Osteocyte (in vitro differentiated cells): ENCODE results near the gene TAS2R43. TPM values are rescaled to one million over a fixed set of nuclear protein-coding genes. Genes with fewer than 3 reads are reported as not detected.
A peak's percentile ranks its signal among the peaks of the same experiment; 100 is the strongest.
"Not testable (repeated sequence)": the region's sequence is repeated elsewhere in the genome, so short reads cannot be mapped to it uniquely, and the experiment has no call there.

Experiments used
- DNase-seq: peaks from one replicate; pipeline ENCODE4 v3.0.0; 2021; ENCODE audit warnings: mixed read lengths; ENCODE audit not compliant: unreplicated experiment; ENCODE audit errors: extremely low spot score
- H3K27ac Mint-ChIP-seq: one replicate; pipeline ENCODE4 v1.8.0; 2021; ENCODE audit warnings: mild to moderate bottlenecking, mixed read lengths; ENCODE audit not compliant: unreplicated experiment
- H3K27me3 Mint-ChIP-seq: one replicate; pipeline ENCODE4 v1.8.0; 2021; ENCODE audit warnings: mixed read lengths; ENCODE audit not compliant: unreplicated experiment
- H3K36me3 Mint-ChIP-seq: one replicate; pipeline ENCODE4 v1.8.0; 2021; ENCODE audit warnings: mixed read lengths; ENCODE audit not compliant: unreplicated experiment
- H3K4me1 Mint-ChIP-seq: one replicate; pipeline ENCODE4 v1.8.0; 2021; ENCODE audit warnings: mixed read lengths; ENCODE audit not compliant: unreplicated experiment
- H3K4me3 Mint-ChIP-seq: one replicate; pipeline ENCODE4 v1.8.0; 2021; ENCODE audit warnings: mild to moderate bottlenecking, moderate library complexity, mixed read lengths; ENCODE audit not compliant: unreplicated experiment
- H3K9me3 Mint-ChIP-seq: one replicate; pipeline ENCODE4 v1.8.0; 2021; ENCODE audit warnings: mixed read lengths; ENCODE audit not compliant: unreplicated experiment
- CTCF ChIP-seq: fragments of 200-600 bp; sonication (generic); IDR thresholded peaks from 2 replicates; pipeline ENCODE4 v1.5.0; 2021; ENCODE audit warnings: antibody characterized with exemption, mild to moderate bottlenecking, moderate library complexity
- total RNA-seq: library from RNA; stranded (reverse); gene quantifications from 2 replicates; pipeline ENCODE4 v1.2.1, GENCODE V29; 2021

The TAS2R43 gene
- total RNA-seq, 1 donor from 2014 or later, result 0.86 TPM

DNA sequence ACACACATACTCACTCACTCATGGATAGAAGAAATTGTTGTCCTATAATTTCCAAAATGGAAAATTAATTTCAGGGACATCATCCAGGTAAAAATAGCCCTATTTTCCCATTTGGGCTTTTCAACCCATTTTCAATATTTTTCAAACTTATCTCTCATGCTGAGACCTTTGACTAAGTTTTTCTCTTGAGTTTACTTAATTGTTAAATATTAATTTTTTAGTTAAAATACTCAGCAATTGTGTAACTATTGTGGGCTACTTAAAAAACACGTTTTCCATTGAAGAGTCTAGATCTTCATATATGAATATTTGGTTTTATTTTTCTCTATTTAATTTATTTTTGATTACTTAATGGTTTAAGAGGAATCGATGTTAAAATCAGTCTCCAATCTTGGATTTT lies 14.2 kb upstream of the TAS2R43 start:
- Mint-ChIP-seq H3K27me3 (no peaks in the 10 kb centered on the region), H3K27ac (no peak overlapping the region), H3K9me3 (peaks cover 32% of the 10 kb centered on the region), H3K4me3 (no peak overlapping the region), H3K4me1 (no peaks in the 10 kb centered on the region), H3K36me3 (peaks cover 32% of the 10 kb centered on the region)
- no peak for TF ChIP-seq CTCF
- DNase-seq, result no peak

GRCh38 chr12:11105546-11105945 lies 13.4 kb upstream of the TAS2R43 start:
- Mint-ChIP-seq H3K4me1 (no peaks in the 10 kb centered on the region), H3K36me3 (peaks cover 31% of the 10 kb centered on the region), H3K4me3 (no peak overlapping the region), H3K27ac (no peak overlapping the region), H3K27me3 (no peaks in the 10 kb centered on the region), H3K9me3 (peaks cover 24% of the 10 kb centered on the region)
- DNase-seq, result no peak
- TF ChIP-seq CTCF, result no peak

DNA sequence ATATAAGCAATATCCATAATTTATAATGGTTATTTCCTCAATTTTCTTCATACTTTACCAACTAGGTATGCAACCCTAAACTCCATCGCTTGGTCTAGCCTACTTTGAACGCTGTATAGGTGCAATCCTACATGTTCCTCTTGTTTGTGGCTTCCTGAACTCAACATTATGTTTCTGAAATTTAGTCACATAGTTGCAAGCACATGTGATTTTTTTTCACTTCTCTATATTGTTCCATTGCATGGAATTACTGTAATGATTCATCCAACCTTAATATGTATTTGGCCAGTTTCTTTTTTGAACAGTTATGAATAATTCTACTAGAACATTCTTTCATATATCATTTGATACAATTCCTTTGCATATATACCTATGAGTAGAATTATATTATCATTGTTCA lies 2.8 kb upstream of the TAS2R43 start:
- DNase-seq, H3K36me3 Mint-ChIP-seq, H3K9me3 Mint-ChIP-seq, H3K27me3 Mint-ChIP-seq, H3K27ac Mint-ChIP-seq, H3K4me1 Mint-ChIP-seq, H3K4me3 Mint-ChIP-seq: not testable (repeated sequence)

DNA sequence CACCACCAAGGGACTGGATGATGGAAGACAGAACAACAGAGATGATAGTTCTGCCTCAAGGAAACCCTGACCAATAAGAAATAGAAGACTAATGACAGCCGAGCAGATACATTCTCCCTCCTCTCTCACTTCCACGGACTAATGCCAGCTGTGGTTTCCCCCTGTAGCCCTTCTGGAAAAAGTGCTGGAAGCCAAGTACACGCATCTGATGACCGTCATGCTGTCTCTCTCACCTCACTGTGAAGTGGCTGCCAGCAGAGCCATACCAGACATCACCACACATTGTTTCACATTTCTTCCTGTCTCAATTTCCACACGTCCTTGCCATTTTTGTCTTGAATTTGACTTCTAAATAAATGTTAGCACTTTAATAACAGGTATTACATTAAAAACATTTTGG lies 2.9 kb downstream of the TAS2R43 start:
- no peak overlapping the region for H3K27ac Mint-ChIP-seq
- H3K27me3 Mint-ChIP-seq, result no peaks in the 10 kb centered on the region
- no peak for TF ChIP-seq CTCF
- H3K36me3 Mint-ChIP-seq, result no peaks in the 10 kb centered on the region
- H3K4me3 Mint-ChIP-seq, result no peak overlapping the region
- no peak for DNase-seq
- peaks cover 5% of the 10 kb centered on the region for H3K4me1 Mint-ChIP-seq
- no peaks in the 10 kb centered on the region for H3K9me3 Mint-ChIP-seq

GRCh38 chr12:11085419-11085818 lies 6.7 kb downstream of the TAS2R43 start:
- Mint-ChIP-seq H3K36me3 (peaks cover 8% of the 10 kb centered on the region), H3K27me3 (no peaks in the 10 kb centered on the region), H3K4me1 (peaks cover 5% of the 10 kb centered on the region), H3K27ac (peak overlapping the region; percentile 14), H3K4me3 (no peak overlapping the region), H3K9me3 (peaks cover 7% of the 10 kb centered on the region)
- no peak for DNase-seq
- TF ChIP-seq CTCF, result no peak

DNA sequence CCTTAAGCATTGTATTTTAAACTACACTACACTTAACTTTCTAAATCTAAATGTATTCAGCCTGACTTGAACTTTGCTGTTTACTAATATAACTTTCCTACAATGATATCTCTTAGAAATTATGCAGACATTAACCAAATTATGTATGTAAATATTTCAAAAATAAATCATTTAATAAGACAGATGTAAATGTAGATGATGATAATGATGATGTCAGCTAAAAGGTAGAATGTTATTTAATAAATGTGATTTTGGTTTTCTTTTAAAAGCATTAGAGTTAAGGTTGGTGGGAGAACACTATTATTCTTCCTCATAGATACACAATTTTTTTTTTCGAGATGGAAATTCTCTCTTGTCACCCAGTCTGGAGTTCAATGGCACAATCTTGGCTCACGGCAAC lies 10.1 kb downstream of the TAS2R43 start:
- Mint-ChIP-seq H3K36me3 (peaks cover 12% of the 10 kb centered on the region), H3K9me3 (peaks cover 10% of the 10 kb centered on the region), H3K4me3 (no peak overlapping the region), H3K27me3 (no peaks in the 10 kb centered on the region), H3K27ac (no peak overlapping the region), H3K4me1 (peaks cover 5% of the 10 kb centered on the region)
- no peak for TF ChIP-seq CTCF
- no peak for DNase-seq
